Karpas-422 (cell line): ENCODE results near the gene EEF1A2. TPM values are rescaled to one million over a fixed set of nuclear protein-coding genes. Genes with fewer than 3 reads are reported as not detected.

Experiments
- DNase-seq: peaks from one replicate; pipeline ENCODE4 v3.0.0-alpha.2; 2015
- H2AFZ ChIP-seq: fragments of 200-600 bp; sonication (generic); 2 replicates; pipeline ENCODE4 v1.6.1; 2014; ENCODE audit warnings: antibody characterized with exemption, low read length, mixed read lengths
- H3K27ac ChIP-seq: fragments of 200-600 bp; sonication (generic); 2 replicates; pipeline ENCODE4 v1.5.1; 2014; ENCODE audit warnings: mild to moderate bottlenecking, low read length, moderate library complexity
- H3K27me3 ChIP-seq: fragments of 200-600 bp; sonication (generic); 2 replicates; pipeline ENCODE4 v1.6.1; 2014; ENCODE audit warnings: low read length, mixed read lengths
- H3K36me3 ChIP-seq: fragments of 200-600 bp; sonication (generic); 2 replicates; pipeline ENCODE4 v1.6.1; 2014; ENCODE audit warnings: low read length, mixed read lengths; ENCODE audit not compliant: insufficient read depth
- H3K4me1 ChIP-seq: fragments of 200-600 bp; sonication (generic); 2 replicates; pipeline ENCODE4 v1.6.1; 2014; ENCODE audit warnings: mild to moderate bottlenecking, low read length, mixed read lengths
- H3K4me2 ChIP-seq: fragments of 200-600 bp; sonication (generic); 2 replicates; pipeline ENCODE4 v1.6.1; 2014; ENCODE audit warnings: low read length, low read depth, mild to moderate bottlenecking; ENCODE audit not compliant: poor library complexity, severe bottlenecking
- H3K4me3 ChIP-seq: fragments of 200-600 bp; sonication (generic); 2 replicates; pipeline ENCODE4 v1.5.1; 2014; ENCODE audit warnings: mild to moderate bottlenecking, antibody characterized with exemption, low read length, mixed read lengths
- H3K79me2 ChIP-seq: fragments of 200-600 bp; sonication (generic); 2 replicates; pipeline ENCODE4 v1.6.1; 2014; ENCODE audit warnings: mild to moderate bottlenecking, low read length, mixed read lengths
- H3K9ac ChIP-seq: fragments of 200-600 bp; sonication (generic); 2 replicates; pipeline ENCODE4 v1.6.0; 2014; ENCODE audit warnings: low read length
- H3K9me2 ChIP-seq: fragments of 200-600 bp; sonication (generic), shearing (Covaris generic); replicated peaks from 2 replicates; pipeline ENCODE4 v1.6.0; 2014; ENCODE audit warnings: mild to moderate bottlenecking, low read length, moderate library complexity; ENCODE audit not compliant: insufficient read depth
- H3K9me3 ChIP-seq: fragments of 300-700, 200-600 bp; sonication (generic); 2 replicates; pipeline ENCODE4 v1.6.1; 2014; ENCODE audit warnings: low read length, mixed read lengths
- H4K20me1 ChIP-seq: fragments of 200-600 bp; sonication (generic); 2 replicates; pipeline ENCODE4 v1.6.1; 2014; ENCODE audit warnings: mild to moderate bottlenecking, antibody characterized with exemption, low read length, low read depth; ENCODE audit not compliant: insufficient read depth
- total RNA-seq: library from RNA; depleted of rRNA; stranded (reverse); fragments of >200 nt; shearing (Covaris generic); gene quantifications from 2 replicates; pipeline ENCODE4 v1.2.3, GENCODE V29; 2014; ENCODE audit warnings: low replicate concordance

Gene EEF1A2
- total RNA-seq, 1 experiment from 2014 or later, result 0.71 TPM

GRCh38 chr20:63451821-63452220 lies 47.1 kb downstream of the EEF1A2 start:
- Histone ChIP-seq H3K36me3 (no peaks in the 10 kb centered on the region), H3K9me2 (no peaks in the 10 kb centered on the region), H3K27me3 (no peaks in the 10 kb centered on the region)

GRCh38 chr20:63449796-63450730 lies 48.8 kb downstream of the EEF1A2 start:
- no peaks in the 10 kb centered on the region for H3K4me1 ChIP-seq
- no peak for DNase-seq
- H3K4me3 ChIP-seq, result no peak overlapping the region
- H2AFZ ChIP-seq, result no peak overlapping the region
- H3K27me3 ChIP-seq, result no peaks in the 10 kb centered on the region
- no peak overlapping the region for H3K9ac ChIP-seq
- no peak overlapping the region for H3K27ac ChIP-seq
- H3K9me2 ChIP-seq, result no peaks in the 10 kb centered on the region
- no peaks in the 10 kb centered on the region; the same call in 1 of the 2 replicates for H3K9me3 ChIP-seq
- no peaks in the 10 kb centered on the region for H4K20me1 ChIP-seq
- H3K79me2 ChIP-seq, result no peaks in the 10 kb centered on the region
- H3K4me2 ChIP-seq, result no peak overlapping the region
- no peaks in the 10 kb centered on the region for H3K36me3 ChIP-seq

More at GRCh38 chr20:63451821-63452220, 47.1 kb downstream of the EEF1A2 start:
- Histone ChIP-seq H3K4me3 (no peak overlapping the region), H3K9me3 (no peaks in the 10 kb centered on the region), H4K20me1 (no peaks in the 10 kb centered on the region), H3K9ac (no peak overlapping the region), H2AFZ (no peak overlapping the region), H3K4me2 (no peak overlapping the region), H3K27ac (no peak overlapping the region), H3K4me1 (no peaks in the 10 kb centered on the region), H3K79me2 (no peaks in the 10 kb centered on the region)
- no peak for DNase-seq

GRCh38 chr20:63449025-63449424 lies 49.9 kb downstream of the EEF1A2 start:
- H3K79me2 ChIP-seq, result no peaks in the 10 kb centered on the region
- no peak overlapping the region for H2AFZ ChIP-seq
- H3K36me3 ChIP-seq, result no peaks in the 10 kb centered on the region
- H3K4me2 ChIP-seq, result no peak overlapping the region
- no peak overlapping the region for H3K4me3 ChIP-seq
- DNase-seq, result no peak
- H4K20me1 ChIP-seq, result no peaks in the 10 kb centered on the region
- no peaks in the 10 kb centered on the region for H3K27me3 ChIP-seq
- H3K4me1 ChIP-seq, result no peaks in the 10 kb centered on the region
- no peak overlapping the region for H3K9ac ChIP-seq
- H3K9me2 ChIP-seq, result no peaks in the 10 kb centered on the region
- H3K27ac ChIP-seq, result no peak overlapping the region
- peaks cover 6% of the 10 kb centered on the region; the same call in 1 of the 2 replicates for H3K9me3 ChIP-seq

GRCh38 chr20:63448031-63448430 lies 50.9 kb downstream of the EEF1A2 start:
- Histone ChIP-seq H3K4me1 (no peaks in the 10 kb centered on the region), H3K27ac (no peak overlapping the region), H3K27me3 (no peaks in the 10 kb centered on the region), H3K4me3 (no peak overlapping the region), H4K20me1 (no peaks in the 10 kb centered on the region), H3K9ac (no peak overlapping the region), H2AFZ (no peak overlapping the region), H3K79me2 (no peaks in the 10 kb centered on the region), H3K9me3 (peaks cover 10% of the 10 kb centered on the region; the same call in 1 of the 2 replicates), H3K4me2 (no peak overlapping the region), H3K36me3 (no peaks in the 10 kb centered on the region), H3K9me2 (no peaks in the 10 kb centered on the region)
- no peak for DNase-seq

GRCh38 chr20:63447320-63447719 lies 51.6 kb downstream of the EEF1A2 start:
- Histone ChIP-seq H3K4me2 (no peak overlapping the region), H3K27ac (no peak overlapping the region), H3K27me3 (no peaks in the 10 kb centered on the region), H3K9me2 (no peaks in the 10 kb centered on the region), H4K20me1 (no peaks in the 10 kb centered on the region), H3K79me2 (no peaks in the 10 kb centered on the region), H3K4me1 (no peaks in the 10 kb centered on the region), H3K9ac (no peak overlapping the region), H3K9me3 (peaks cover 10% of the 10 kb centered on the region; the same call in 1 of the 2 replicates), H3K36me3 (no peaks in the 10 kb centered on the region), H2AFZ (no peak overlapping the region), H3K4me3 (no peak overlapping the region)
- no peak for DNase-seq

- Histone ChIP-seq H3K4me1 (no peaks in the 10 kb centered on the region), H3K36me3 (no peaks in the 10 kb centered on the region), H4K20me1 (no peaks in the 10 kb centered on the region), H3K9ac (no peak overlapping the region), H3K4me2 (no peak overlapping the region), H3K9me3 (peaks cover 10% of the 10 kb centered on the region; the same call in 1 of the 2 replicates), H3K4me3 (no peak overlapping the region), H3K27me3 (no peaks in the 10 kb centered on the region), H3K9me2 (no peaks in the 10 kb centered on the region), H3K79me2 (no peaks in the 10 kb centered on the region), H3K27ac (no peak overlapping the region), H2AFZ (no peak overlapping the region)
- no peak for DNase-seq
These were observed 52.5 kb downstream of the EEF1A2 start for GRCh38 chr20:63446216-63447024.

- H3K9me3 ChIP-seq, result peaks cover 10% of the 10 kb centered on the region; the same call in 1 of the 2 replicates
- no peak overlapping the region for H3K9ac ChIP-seq
- no peaks in the 10 kb centered on the region for H3K79me2 ChIP-seq
- H4K20me1 ChIP-seq, result no peaks in the 10 kb centered on the region
- no peak overlapping the region for H3K4me2 ChIP-seq
- no peaks in the 10 kb centered on the region for H3K9me2 ChIP-seq
- no peak overlapping the region for H2AFZ ChIP-seq
- no peak overlapping the region for H3K4me3 ChIP-seq
- H3K36me3 ChIP-seq, result no peaks in the 10 kb centered on the region
- H3K27me3 ChIP-seq, result no peaks in the 10 kb centered on the region
- H3K27ac ChIP-seq, result no peak overlapping the region
- no peaks in the 10 kb centered on the region for H3K4me1 ChIP-seq
- no peak for DNase-seq
These were observed 53.7 kb downstream of the EEF1A2 start for GRCh38 chr20:63445075-63445734.
